Right ventricle myocardium inferior (tissue), 1 donor: ENCODE measurements around the gene SPDYE3. TPM values are rescaled to one million over a fixed set of nuclear protein-coding genes. Genes with fewer than 3 reads are reported as not detected.
"Not testable (repeated sequence)": the region's sequence is repeated elsewhere in the genome, so short reads cannot be mapped to it uniquely, and the experiment has no call there.

Experiments used
- ATAC-seq: fragments of 200-7000 bp; cut with Tn5 transposase; one replicate; pipeline ENCODE4 v1.9.1; 2020; ENCODE audit warnings: mild to moderate bottlenecking, moderate library complexity
- DNase-seq: peaks from one replicate; pipeline ENCODE4 v3.0.0; 2021; ENCODE audit errors: missing footprints
- intact Hi-C: fragments of 100-400 bp; cut with DNase I; formaldehyde crosslinking; loops from one replicate; pipeline ENCODE4 v1.11.0; 2022
- total RNA-seq: library from RNA; stranded (reverse); fragmentation: NEBNext Ultra II Directional; extraction: Animal tissue kit (Norgen Biotek cat#: 25700); gene quantifications from one replicate; pipeline ENCODE4 v1.2.1, GENCODE V29; 2021
- donor health status: DM: no; HTN: yes; CAD: no; lungs with severe emphysema.

Gene SPDYE3
- total RNA-seq, 1 donor from 2014 or later = not detected

DNA sequence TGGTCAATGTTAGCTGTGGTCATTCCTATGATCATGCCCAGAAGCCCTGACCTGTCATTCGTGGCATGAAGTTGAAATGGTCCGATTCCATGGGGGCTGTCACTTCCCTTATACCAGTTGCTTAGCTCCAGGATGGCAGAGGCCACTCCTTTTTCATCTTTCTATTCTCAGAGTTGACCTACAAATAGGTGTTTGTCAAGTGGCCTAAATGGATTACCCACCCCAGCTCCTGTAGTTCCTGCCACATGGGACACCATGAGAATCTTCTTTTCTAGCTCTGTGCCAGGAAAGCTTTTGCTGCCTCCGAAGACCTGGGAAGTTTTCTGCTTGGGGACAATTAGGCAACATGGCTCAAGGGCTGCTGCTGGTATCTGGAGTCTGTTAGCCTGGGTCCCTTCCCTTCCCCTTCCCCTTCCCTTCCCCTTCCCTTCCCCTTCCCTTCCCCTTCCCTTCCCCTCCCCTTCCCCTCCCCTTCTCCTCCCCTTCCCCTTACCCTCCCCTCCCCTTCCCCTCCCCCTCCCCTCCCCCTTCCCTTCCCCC, 25.4 kb upstream of the SPDYE3 start:
- intact Hi-C loops = not testable (repeated sequence)

GRCh38 chr7:100283147-100283546, 24.4 kb upstream of the SPDYE3 start:
- ATAC-seq = peak; percentile 92
- DNase-seq, intact Hi-C loops: not testable (repeated sequence)

More for the DNA sequence above, 25.4 kb upstream of the SPDYE3 start:
- not testable (repeated sequence) for ATAC-seq, DNase-seq

DNA sequence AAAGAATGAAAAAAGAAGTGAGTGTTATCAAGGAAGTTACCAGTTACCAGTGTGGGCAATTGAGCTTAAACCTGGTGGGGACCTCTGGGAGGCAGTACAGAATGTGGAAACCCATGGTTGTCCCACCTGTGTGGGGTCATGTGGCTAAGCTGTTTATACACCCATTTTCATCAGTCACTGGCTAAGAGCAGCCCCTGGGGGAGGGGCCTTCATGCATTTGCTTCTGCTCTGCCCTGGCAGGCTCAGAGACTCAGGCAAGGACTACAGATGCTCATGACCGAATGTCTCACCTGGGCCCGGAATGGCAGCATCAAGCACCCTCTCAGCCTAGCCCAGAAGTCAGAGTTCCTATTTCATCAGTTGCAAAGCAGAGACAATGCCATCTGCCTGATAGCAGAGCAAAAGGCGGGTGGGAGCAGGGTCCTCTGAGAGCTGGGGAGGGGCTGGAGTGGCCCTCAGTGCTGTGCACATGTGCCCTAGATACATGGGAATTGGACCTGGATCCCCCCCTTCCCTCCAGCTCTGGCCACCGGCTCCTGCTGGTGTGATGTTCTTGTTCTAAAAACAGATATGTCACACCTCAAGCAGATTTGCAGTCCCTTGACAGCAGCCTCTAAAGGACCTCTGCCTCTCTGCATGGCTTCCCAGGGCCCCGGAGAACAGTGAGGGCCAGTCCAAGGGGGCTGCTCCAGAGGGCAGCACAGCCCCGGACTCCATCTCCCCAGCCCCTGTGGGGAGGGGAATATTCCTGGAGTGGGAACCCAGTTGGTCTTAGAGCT, 20.1 kb upstream of the SPDYE3 start:
- intact Hi-C loops, DNase-seq, ATAC-seq: not testable (repeated sequence)

GRCh38 chr7:100288258-100288657, 19.2 kb upstream of the SPDYE3 start:
- ATAC-seq, DNase-seq, intact Hi-C loops: not testable (repeated sequence)

DNA sequence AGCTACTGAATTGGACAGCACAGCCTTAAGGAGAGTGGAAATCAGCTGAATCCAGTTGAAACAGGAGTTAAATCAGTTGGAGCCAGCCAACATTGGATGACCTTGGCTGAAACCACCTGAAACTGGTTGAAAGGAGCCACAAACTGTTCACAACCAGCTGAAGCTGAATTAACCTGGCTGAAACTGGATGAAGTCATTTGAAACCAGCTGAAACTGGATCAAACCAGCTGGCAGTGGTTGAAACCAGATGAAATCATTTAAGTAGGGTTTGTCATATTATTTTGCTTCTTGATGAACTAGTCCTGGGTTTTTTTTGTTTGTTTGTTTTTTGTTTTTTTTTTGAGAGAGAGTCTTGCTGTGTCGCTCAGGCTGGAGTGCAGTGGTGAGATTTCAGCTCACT, 15.3 kb upstream of the SPDYE3 start:
- ATAC-seq, intact Hi-C loops, DNase-seq: not testable (repeated sequence)

- ATAC-seq, DNase-seq, intact Hi-C loops: not testable (repeated sequence)
These were observed 12.2 kb upstream of the SPDYE3 start for GRCh38 chr7:100295269-100295668.

GRCh38 chr7:100297852-100298631, 9.5 kb upstream of the SPDYE3 start:
- ATAC-seq, DNase-seq, intact Hi-C loops: not testable (repeated sequence)

DNA sequence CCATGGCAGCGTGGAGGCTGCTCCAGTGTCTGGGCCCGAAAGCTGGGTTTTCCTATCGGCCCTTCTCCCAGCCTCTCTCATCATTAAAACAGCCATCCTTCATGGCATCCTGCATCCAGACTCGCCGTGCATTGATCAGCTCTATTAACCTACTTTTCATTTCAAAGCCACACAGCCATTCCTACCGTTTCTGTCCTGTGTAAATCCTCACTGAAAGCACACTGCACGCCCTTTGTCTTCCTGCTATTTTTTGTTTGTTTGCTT, 8.9 kb upstream of the SPDYE3 start:
- not testable (repeated sequence) for ATAC-seq

DNA sequence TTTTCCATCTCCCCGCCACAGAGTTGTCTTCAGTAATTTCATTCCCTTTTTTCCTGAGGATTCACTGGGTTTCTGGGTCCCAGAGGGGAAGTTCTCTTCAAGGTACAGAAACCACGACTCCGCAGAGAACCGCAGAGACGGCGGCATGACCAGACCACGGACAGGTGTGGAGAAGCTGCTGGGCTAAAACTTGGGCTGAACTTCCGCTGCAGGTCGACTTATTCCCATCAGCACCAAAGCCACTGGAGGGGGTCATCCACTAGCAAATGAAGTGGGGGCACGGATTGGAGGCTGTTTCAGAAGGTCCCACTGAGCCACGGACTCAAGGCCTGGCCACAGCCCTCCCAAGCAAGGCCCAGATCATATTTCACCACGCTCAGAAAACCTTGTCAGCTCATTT, 3.0 kb upstream of the SPDYE3 start:
- intact Hi-C loops, DNase-seq, ATAC-seq: not testable (repeated sequence)

More for the DNA sequence above, 8.9 kb upstream of the SPDYE3 start:
- intact Hi-C loops, DNase-seq: not testable (repeated sequence)

DNA sequence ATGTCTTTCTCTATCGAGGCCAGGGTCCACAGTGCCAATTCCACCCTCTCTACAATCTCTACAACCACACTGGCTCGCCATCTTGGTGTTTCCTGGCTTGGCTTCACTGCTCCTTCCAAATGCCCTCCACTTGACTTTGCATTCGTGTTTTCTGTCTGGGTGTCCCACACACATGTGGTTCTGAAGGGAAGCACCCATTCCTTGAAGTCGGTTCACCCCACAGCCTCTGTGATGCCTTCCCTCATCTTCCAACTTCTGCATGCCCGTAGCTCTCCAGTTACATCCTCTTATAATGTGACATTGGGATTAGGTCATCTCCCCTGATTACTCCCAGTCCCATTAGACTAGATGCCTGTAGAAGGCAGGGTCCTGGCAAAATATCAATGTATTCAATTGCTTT, 10.8 kb downstream of the SPDYE3 start:
- intact Hi-C loops = not testable (repeated sequence)

DNA sequence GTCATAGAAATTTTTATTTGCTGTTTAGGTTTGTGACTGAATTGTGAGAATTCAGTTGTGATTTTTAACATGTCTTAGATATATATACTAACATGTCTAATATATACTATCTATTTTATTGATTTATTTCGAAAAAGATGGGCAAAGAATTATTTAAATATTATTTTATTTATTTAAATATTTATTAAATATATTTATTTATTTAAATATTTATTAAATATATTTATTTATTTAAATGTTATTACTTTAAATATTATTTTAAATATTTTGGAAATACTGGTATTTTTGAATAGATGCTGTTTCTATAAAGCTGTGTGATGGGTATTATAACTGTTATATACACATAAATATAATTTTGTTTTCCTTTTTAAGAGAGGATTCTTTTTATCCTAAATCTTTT, 14.1 kb downstream of the SPDYE3 start:
- intact Hi-C loops, ATAC-seq, DNase-seq: not testable (repeated sequence)

More for the DNA sequence above, 10.8 kb downstream of the SPDYE3 start:
- not testable (repeated sequence) for DNase-seq, ATAC-seq

GRCh38 chr7:100324194-100324593, 16.7 kb downstream of the SPDYE3 start:
- intact Hi-C loops = not testable (repeated sequence)

GRCh38 chr7:100325671-100326070, 18.2 kb downstream of the SPDYE3 start:
- intact Hi-C loops, ATAC-seq, DNase-seq: not testable (repeated sequence)

More at GRCh38 chr7:100324194-100324593, 16.7 kb downstream of the SPDYE3 start:
- ATAC-seq, DNase-seq: not testable (repeated sequence)

DNA sequence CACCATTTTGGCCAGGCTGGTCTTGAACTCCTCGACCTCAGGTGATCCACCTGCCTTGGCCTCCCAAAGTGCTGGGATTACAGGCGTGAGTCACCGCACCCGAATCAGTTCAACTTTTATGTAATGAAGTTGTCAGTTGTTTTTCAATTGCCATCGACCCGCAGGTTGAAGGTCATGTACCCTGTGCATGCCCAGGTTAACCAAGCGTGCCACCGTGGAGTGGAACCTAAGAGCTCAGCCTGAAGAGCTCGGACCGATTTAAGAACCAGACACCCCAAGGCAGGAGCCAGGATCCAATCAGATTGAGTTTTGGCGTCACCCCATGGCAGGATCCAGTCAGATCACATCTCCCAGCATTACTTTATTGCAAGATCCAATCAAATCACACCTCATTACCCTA, 19.4 kb downstream of the SPDYE3 start:
- ATAC-seq, intact Hi-C loops, DNase-seq: not testable (repeated sequence)

GRCh38 chr7:100335566-100336466, 28.3 kb downstream of the SPDYE3 start:
- intact Hi-C loops = not testable (repeated sequence)
- DNase-seq (peak; percentile 96), ATAC-seq (peak; percentile 99)

GRCh38 chr7:100338083-100338696, 30.7 kb downstream of the SPDYE3 start:
- ATAC-seq, intact Hi-C loops, DNase-seq: not testable (repeated sequence)

- intact Hi-C loops = loop anchor here (10.0 kb wide), 2 partner anchors 126 to 196 kb away; partner anchors contain the start of genes LAMTOR4 and PVRIG
- DNase-seq, ATAC-seq: not testable (repeated sequence)
These were observed 33.8 kb downstream of the SPDYE3 start for GRCh38 chr7:100341286-100341685.

- ATAC-seq (peak; percentile 46), DNase-seq (no peak)
- intact Hi-C loops = loop anchor here (10.0 kb wide), 2 partner anchors 128 to 198 kb away; partner anchors contain the start of genes LAMTOR4 and PVRIG
These were observed 35.3 kb downstream of the SPDYE3 start for GRCh38 chr7:100342765-100343164.
